SHP77 treated with DMSO at 0.1 percent for 48 hours (cell line): ENCODE measurements around the gene LMBR1.
"Not testable (repeated sequence)": the region's sequence is repeated elsewhere in the genome, so short reads cannot be mapped to it uniquely, and the experiment has no call there.

Experiments
- DNase-seq: peaks from one replicate; lab custom pipeline; 2025; lab: John Stamatoyannopoulos, UW

The LMBR1 gene

DNA sequence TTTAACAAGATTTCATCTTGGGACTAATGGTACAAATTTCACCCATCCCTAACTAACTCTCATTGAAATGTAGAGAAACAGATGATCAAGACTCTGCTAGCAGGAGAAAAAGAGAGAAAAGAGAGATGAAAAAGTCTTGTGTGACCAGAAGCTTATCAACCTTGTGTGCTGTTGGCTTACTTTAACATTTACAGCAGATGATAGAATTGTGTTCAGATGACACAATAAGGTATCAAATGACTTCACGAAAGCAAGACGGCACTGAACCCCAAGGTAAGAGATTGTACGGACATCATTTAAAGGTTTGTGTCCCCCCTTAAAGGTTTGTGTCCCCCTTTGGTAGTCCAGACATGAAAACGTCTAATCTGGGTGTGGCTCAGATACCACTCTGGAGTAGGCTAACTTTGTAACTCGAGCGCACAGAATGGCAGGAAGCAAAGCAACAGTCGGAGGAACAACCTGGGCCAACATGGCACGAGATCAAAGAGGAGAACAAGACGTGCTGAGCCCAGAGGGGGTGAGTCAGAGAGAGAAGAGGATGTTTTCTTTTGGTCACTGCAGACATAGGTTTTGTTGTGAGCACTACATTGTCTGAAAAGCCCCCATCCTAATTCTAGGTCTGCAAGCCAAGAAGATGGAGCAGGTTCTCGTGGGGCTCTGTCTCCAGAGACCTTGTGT, 10.4 kb upstream of the LMBR1 start:
- DNase-seq = no peak

DNA sequence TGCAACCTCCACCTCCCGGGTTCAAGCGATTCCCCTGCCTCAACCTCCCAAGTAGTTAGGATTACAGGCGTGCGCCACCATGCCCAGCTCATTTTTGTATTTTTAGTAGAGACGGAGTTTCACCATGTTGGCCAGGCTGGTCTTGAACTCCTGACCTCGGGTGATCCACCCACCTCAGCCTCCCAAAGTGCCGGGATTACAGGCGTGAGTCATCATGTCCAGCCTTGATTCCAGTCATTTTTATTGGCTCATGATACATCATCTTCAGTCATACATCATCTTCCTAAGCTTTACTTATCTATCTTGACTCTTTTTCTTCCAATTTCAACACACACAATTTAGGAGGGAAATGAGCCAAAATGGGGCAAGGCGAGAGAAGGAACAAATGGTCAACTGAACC, 7.1 kb upstream of the LMBR1 start:
- not testable (repeated sequence) for DNase-seq

DNA sequence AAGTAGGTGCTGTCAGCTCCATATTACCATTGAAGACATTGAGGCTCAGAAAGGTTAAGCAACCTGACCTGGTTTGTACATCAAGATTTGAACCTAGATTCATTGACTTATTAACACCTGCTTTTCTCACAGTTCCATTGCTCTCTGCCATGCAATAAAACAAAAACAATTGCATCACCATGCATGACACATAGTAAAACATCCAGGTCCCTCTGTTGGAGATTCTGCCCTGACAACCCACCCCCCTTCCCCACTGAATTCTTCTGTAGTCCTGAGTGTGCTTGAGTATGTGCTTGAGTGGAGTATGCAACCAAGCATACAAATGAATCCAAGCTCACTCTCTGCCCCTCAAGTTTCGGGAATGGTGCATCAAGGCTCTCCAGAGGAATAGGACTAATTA, 6.0 kb upstream of the LMBR1 start:
- DNase-seq = no peak

DNA sequence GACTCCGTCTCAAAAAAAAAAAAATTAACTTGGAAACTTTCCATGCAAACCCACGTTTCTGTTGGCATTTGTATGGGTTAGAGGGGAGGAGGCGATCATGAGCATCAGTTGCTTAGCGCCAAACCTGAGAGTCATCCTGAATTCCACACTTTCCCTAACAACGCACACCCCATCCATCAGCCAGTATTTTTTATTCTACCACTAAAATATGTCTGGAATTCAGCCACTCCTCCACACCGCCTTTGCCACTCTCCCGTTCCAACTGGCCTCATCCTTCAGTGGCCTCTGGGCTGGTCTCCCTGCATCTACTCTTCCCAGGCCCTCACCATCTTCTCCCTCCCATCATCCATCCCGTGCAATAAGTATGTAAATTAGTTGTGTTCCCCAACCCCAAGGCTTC, 4.7 kb upstream of the LMBR1 start:
- no peak for DNase-seq

DNA sequence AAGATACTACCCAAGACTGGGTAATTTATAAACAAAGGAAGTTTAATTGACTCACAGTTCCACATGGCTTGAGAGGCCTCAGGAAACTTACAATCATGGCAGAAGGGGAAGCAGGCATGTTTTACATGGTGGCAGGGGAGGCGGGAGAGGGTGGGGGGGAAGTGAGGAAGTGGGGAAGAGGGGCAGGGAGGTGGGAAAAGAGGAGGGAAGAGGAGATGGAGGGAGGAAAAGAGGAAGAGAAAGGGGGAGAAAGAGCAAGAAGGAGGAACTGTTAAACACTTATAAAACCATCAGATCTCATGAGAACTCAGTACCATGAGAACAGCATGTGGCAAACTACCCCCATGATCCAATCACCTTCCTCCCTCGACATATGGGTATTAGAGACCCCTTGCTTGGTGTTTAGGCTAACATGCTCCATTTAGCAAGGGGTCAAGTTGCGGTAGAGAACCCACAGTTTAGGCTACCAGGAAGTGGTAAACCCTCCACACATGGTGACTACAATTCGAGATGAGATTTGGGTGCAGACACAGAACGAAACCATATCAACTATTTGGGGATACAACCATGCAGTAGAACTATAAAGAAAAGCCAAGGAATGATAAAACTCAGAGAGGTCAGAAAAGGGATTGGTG, 3.5 kb upstream of the LMBR1 start:
- DNase-seq = no peak

DNA sequence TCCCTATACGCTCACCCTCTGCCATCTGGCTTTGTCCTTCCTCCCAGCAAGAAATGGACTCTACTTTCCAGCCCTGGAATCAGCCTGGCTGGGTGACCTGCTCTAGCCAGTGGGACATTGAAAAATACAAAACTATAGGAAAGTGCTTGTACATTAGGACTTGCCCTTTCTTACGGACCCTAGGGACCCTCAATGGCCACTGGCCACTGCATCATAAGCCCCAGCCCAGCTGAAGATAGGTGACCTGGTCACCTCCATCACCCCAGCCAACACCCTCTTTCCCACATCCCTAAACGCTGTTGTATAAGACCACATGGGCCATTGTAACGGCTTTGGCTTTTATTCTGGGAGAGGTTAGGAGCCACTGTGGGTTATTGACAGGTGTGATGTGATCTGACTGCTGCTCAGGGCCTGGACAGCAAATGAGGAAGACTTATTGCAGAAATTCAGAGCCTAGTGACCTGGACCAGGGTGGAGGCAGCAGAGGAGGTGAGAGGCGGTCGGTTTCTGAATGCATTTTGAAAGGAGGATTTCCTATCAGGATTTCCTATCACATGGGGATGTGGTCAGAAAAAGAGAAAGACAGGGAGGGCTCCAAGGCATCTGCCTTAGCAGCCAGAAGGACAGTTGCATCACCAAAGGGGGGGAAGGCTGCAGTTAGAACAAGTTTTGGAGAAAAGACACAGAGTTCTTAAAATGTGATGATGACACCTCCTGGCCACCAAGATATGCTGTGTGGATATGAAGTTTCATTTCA, 2.2 kb upstream of the LMBR1 start:
- no peak for DNase-seq

DNA sequence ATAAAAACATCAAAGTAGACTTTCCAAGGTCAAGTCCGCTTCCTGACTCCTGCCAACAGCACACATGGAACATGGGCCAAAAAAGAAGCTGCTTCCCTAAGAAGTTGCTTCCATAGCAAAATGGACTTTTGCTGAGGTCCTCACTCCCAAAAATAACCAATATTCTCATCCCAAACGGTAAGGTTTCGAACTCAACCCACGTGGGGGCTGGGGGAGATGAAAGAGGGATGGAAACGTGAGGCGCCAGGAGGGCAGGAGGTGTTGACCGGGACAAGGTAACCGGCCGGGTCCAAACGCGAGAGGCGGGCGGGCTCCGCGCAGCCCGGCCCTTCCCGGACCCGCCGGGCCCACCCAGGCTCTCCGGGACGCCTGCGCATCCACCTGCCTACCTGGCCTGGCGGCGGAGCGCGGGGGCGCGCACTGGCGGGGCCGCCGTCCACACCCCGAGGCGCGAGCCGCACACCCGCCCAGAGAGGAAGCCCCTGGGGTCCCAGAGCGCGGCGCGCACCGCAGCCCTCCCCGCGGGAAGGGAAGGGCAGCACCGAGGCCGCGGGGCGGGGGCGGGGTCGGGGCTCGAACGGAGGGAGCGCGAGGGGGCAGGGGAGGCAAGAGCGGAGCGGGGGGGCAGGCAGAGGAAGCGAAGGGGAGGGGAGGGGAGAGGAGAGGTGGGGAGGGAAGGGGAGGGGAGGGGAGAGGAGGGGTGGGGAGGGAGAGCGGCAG, 742 bp downstream of the LMBR1 start:
- DNase-seq = no peak

DNA sequence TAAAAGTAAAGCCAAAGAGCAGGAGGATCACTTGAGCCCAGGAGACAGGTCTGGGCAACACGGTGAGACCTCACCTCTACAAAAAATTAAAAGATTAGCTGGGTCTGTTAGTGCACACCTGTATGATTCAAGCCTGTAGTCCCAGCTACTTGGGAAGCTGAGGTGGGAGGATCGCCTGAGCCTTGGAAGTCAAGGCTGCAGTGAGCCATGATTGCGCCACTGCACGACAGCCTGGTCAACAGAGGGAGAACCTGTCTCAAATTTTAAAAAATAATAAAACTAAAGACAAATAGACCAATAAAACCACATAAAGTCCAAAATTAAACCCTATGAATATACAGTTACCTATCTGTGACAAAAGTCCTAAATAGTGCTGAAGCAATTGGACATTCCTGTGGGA, 3.2 kb downstream of the LMBR1 start:
- no peak for DNase-seq

DNA sequence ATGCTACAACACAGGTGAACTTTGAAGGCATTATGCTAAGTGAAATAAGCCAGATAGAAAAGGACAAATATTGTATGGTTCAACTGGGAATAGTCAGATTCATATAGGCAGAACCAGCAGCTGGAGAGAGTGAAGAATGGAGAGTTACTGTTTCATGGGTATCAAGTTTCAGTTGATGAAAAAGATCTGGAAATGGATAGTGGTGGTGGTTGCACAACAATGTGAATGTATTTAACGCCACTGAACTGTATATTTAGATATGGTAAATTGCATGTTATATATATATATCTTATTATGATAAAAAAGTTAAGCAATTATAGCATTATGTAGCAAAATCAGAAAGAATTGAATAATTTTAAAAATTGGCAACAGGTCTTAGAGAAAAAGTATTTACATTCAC, 3.9 kb downstream of the LMBR1 start:
- no peak for DNase-seq

DNA sequence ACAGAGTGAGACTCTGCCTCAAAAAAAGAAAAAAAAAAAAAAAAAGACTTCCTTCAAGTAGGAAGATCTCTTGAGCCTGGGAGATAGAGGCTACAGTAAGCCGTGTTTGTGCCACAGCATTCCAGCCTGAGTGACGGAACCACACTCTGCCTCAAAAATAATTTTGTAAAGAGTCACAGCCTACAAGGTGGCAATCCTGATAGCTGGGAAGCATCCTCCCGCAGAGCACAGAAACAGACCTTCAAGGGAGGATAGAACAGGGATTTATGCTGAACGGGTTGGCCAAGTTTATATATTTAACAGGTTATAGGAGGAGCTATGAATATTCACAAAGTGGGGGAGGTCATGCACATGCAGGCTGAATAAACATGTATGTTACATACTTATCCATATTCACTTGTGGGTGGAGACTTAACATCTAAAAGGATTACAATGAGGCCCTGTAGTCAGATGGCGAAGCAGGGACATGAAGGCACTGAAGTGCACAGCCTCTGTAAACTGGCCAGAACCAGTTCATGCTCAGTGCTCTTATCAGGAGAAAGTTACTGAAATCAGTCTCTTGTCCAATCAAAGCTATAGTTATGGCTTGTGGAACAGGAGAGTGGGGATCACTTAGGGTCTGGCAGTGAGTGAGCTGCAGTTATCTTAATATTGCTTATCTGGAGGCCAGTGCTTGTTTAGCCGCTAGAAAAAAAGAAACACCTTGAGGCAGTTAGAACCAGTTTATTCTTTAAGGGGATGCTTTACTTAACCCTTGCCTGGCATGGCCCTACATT, 6.8 kb downstream of the LMBR1 start:
- DNase-seq = no peak

DNA sequence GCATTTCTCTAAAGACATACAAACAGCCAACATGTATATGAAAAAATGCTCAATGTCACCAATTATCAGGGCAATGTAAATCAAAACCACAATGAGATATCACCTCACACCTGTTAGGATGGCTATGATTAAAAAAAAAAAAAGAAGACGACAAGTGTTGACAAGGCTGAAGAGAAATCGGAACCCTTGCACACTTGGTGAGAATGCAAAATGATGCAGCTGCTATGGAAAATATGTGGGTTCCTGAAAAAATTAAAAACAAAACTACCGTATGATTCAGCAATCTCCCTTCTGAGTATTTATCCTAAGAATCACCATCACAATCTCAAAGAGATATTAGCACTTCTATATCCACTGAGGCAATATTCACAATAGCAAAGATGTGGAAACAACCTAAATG, 11.3 kb downstream of the LMBR1 start:
- DNase-seq = no peak

DNA sequence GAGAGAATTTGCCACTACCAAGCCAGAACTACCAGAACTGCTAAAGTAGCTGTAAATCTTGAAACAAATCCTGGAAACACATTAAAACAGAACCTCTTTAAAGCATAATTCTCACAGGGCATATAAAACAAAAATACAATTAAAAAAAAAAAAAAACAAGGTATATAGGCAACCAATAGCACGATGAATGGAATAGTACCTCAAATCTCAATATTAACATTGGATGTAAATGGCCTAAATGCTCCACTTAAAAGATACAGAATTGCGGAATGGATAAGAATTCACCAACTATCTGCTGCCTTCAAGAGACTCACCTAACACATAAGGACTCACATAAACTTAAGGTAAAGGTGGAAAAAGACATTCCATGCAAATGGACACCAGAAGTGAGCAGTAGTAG, 17.2 kb downstream of the LMBR1 start:
- DNase-seq = no peak

DNA sequence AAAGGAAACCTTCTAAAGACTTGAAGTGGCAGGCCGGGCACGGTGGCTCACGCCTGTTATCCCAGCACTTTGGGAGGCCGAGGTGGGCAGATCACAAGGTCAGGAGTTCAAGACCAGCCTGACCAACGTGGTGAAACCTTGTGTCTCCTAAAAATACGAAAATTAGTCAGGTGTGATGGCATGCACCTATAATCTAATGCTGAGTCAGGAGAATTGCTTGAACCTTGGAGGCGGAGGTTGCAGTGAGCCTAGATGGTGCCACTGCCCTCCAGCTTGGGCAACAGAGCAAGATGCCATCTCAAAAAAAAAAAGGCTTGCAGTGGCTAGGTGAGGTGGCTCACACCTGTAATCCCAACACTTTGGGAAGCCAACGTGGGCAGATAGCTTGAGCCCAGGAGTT, 24.6 kb downstream of the LMBR1 start:
- not testable (repeated sequence) for DNase-seq

DNA sequence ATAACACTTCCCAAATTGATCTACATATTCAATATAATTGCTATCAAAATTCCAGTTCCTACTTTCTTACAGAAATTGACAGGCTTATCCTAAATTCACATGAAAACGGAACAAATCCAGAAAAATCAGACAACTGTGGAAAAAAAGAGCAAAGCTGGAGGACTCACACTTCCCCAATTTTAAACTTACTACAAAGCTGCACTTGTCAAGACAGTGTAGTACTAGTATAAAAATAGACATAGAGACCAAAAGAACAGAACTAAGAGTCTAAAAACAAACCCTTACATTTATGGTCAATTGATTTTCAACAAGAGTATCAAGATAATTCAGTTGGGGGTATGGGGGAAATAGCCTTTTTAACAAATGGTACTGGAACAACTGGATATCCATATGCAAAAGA, 27.5 kb downstream of the LMBR1 start:
- DNase-seq = no peak

DNA sequence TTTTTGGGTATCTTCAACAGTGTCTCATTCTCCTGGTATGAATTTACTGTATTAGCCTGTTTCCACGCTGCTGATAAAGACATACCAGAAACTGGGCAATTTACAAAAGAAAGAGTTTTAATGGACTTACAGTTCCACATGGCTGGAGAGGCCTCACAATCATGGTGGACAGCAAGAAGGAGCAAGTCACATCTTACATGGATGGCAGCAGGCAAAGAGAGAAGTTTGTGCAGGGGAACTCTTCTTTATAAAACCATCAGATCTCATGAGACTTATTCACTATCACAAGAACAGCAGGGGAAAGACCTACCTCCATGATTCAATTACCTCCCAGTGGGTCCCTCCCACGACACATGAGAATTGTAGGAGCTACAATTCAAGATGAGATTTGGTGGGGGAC, 31.0 kb downstream of the LMBR1 start:
- not testable (repeated sequence) for DNase-seq

DNA sequence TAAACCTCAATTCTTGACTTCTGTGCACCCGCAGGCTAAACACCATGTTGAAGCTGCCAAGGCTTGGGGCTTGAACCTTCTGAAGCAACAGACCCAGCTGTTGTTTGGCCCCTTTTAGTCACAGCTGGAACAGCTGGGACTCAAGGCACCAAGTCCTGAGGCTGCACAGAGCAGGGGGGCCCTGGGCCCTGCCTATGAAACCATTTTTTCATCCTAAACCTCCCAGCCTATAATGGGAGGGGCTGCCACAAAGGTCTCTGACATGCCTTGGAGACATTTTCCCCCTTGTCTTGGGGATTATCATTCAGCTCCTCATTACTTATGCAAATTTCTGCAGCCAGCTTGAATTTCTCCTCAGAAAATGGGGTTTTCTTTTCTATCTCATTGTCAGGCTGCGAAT, 31.8 kb downstream of the LMBR1 start:
- DNase-seq = no peak

DNA sequence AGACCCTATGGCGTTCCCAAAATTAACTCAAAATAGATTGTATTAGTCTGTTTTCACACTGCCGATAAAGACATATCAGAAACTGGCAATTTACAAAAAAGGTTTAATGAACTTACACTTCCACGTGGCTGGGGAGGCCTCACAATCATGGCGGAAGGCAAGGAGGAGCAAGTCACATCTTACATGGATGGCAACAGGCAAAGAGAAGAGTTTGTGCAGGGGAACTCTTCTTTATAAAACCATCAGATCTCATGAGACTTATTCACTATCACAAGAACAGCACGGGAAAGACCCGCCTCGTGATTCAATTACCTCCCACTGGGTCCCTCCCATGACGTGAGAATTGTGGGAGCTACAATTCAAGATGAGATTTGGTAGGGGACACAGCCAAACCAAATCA, 32.9 kb downstream of the LMBR1 start:
- not testable (repeated sequence) for DNase-seq

DNA sequence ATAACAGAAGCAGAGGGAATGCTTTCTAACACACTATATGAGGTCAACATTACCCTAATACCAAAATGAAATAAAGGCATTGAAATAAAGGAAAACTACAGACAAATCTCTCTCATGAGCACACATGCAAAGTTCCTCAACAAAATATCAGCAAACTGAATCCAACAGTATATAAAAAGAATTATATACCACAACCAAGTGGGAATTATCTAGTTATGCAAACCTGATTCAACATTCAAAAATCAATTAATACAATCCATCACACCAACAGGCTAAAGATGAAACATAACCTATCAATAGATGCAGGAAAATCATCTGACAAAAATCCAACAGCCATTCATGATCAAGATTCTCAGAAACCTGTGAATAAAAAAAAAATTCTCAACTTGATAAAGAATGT, 34.5 kb downstream of the LMBR1 start:
- DNase-seq = no peak

DNA sequence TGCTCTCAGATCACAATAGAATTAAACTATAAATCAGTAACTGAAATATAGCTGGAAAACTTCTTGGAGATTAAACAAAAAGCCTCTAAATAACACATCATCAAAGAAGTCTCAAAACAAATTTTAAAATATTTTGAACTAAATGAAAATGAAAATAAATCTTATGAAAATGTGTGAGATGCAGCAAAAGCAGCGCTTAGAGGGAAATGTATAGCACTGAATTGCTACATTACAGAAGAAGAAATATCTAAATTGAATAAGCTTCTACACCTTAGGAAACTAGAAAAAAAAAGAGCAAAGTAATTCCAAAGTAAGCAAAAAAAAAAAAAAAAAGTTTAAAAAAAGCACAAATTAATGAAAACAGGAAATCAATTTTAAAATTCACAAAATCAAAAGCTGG, 35.2 kb downstream of the LMBR1 start:
- DNase-seq = no peak

DNA sequence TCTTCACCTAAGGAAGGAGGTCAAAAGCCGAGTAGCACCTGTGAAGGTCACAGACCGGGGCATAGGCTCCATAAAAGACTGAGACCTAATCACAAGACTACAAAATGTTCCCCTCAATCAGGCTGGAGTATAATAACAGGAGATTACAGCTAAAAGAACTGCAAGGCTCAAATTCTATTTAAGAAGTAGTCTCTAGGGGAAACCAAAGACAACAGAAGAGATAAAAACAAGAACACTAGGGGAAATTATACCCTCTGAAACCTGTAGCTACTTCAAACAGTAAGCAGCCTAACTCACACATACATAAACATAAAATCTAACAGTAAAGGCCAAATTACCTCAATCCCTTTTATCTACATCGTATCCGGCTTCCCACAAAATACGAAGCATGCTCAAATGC, 38.3 kb downstream of the LMBR1 start:
- no peak for DNase-seq

DNA sequence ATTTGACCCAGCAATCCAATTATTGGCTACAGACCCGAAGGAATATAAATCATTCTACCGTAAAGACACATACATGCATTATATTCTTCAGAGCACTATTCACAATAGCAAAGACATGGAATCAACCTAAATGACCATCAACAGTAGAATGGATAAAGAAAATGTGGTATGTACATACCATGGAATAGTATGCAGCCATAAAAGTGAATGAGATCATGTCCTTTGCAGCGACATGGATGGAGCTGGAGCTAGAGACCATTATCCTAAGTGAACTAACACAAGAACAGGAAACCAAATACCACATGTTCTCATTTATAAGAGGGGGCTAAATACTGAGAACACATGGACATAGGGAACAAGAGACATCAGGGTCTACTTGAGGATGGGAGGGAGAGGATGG, 44.0 kb downstream of the LMBR1 start:
- DNase-seq = no peak
